SH-SY5Y (cell line): ENCODE data around the gene ALLC.

ENCODE experiments used
- GATA2 ChIP-seq: IDR thresholded peaks from 2 replicates; pipeline ENCODE4 v1.6.1; 2011; ENCODE audit warnings: mild to moderate bottlenecking, low read depth, low read length
- GATA3 ChIP-seq: IDR thresholded peaks from 2 replicates; pipeline ENCODE4 v1.6.1; 2011; ENCODE audit warnings: low read depth, mild to moderate bottlenecking, low read length, moderate library complexity

The ALLC gene

GRCh38 chr2:3725458-3726250 lies 67.7 kb downstream of the ALLC start:
- TF ChIP-seq GATA2 (no peak), GATA3 (no peak)

DNA sequence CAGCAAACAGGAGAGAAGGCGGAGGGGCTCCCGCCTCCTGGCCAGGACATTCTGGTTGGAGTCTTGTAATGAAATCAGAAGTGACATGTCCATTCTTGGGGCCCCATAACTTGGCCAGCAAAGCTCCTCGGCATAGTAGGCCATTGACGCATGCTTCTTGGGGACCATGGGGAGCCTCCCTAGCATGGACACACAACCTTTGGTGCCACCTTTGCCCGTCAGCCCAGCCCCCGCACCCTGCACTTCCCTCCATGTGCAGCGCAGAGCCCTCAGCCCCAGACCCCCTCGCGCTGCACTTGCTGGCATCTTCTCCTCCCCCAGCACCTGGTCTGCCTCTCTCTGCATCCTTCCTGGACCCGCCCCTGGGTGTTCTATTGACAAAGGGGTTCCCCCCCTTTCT lies 68.5 kb downstream of the ALLC start:
- no peak for TF ChIP-seq GATA3
- TF ChIP-seq GATA2: no peak

GRCh38 chr2:3727397-3728045 lies 69.5 kb downstream of the ALLC start:
- TF ChIP-seq GATA2: no peak
- TF ChIP-seq GATA3: no peak

- TF ChIP-seq GATA2: no peak
- TF ChIP-seq GATA3: no peak
These were observed 70.4 kb downstream of the ALLC start for GRCh38 chr2:3728104-3729054.

DNA sequence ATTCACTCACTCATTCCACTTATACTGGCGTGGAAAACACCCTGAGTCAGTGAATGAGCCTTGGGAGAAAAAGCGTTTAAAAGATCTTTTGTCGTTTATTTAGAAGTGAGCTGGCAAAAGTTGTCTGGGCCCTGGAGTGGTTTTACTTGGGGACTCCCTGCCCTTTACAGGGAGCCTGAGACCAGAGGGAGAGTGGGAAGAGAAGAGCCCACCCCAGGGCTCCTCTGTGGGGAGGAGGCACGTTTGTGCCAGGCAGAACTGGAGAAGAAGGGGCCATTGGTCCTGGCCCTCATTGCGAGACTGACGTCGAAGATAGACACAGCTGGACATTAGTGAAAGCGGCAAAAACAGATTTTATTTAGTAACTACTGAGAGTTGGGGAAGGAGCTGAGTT lies 71.1 kb downstream of the ALLC start:
- TF ChIP-seq GATA3 (no peak), GATA2 (no peak)

- TF ChIP-seq GATA2 (no peak), GATA3 (no peak)
These were observed 71.8 kb downstream of the ALLC start for GRCh38 chr2:3729786-3730185.

- TF ChIP-seq GATA3: no peak
- TF ChIP-seq GATA2: no peak
These were observed 72.6 kb downstream of the ALLC start for GRCh38 chr2:3730646-3731045.

- TF ChIP-seq GATA2 (no peak), GATA3 (no peak)
These were observed 73.8 kb downstream of the ALLC start for GRCh38 chr2:3731829-3732228.

- TF ChIP-seq GATA2 (no peak), GATA3 (no peak)
These were observed 78.1 kb downstream of the ALLC start for GRCh38 chr2:3736112-3736511.

GRCh38 chr2:3737128-3737527 lies 79.1 kb downstream of the ALLC start:
- TF ChIP-seq GATA3: no peak
- no peak for TF ChIP-seq GATA2

DNA sequence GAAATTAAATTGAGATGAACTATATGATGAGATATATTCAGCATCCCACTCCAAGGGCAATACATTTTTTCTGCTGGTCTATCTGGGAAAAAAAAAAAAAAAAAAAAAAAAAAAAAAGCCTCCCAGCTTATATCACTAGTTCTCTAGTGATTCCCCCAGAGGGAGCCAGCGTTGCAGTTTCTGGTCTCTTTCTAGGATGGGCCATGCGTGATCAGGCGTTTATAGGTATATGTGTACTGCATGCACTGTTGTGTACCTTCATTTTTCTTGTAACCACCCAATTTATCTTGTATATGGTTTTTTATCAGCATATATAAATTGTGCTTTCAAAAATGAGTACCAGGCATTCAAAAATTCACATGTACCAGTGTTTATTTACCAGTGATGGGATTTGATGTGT lies 80.5 kb downstream of the ALLC start:
- TF ChIP-seq GATA2 (no peak), GATA3 (no peak)

DNA sequence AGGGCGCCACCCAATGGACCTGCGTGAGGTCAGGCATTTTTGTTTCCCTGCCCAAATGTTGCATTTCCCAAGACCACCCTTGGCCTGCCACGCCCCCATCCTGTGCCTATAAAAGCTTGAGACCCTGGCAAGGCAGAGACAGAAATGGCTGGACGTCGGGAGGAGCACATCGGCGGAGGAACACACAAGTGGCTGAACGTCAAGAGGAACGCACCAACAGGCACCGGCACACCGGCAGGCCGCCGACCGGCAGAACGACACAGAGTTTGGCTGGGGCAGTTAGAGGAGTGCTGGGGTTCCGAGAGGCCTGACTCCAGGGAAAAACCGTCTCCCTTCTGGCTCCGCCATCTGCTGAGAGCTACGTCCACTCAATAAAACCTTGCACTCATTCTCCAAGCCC lies 81.3 kb downstream of the ALLC start:
- no peak for TF ChIP-seq GATA3

DNA sequence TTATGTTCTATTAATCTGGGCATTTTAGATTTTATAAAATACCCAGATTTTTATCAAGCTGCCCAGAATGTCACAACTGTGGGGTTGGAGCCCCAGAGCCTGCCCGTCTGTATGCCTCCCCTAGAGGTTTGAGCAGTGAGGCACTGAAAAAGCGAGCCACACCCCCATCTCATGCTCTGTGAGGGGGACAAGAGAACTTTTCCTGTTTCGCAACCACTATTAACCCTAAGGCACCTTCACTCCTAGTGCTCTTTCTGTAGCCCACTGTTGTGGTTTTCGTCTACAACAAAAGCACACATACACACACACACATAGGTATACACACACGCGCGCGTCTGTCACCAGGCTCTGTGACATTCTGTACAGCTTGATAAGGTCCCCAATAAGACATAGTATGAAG lies 83.4 kb downstream of the ALLC start:
- no peak for TF ChIP-seq GATA3
- no peak for TF ChIP-seq GATA2

DNA sequence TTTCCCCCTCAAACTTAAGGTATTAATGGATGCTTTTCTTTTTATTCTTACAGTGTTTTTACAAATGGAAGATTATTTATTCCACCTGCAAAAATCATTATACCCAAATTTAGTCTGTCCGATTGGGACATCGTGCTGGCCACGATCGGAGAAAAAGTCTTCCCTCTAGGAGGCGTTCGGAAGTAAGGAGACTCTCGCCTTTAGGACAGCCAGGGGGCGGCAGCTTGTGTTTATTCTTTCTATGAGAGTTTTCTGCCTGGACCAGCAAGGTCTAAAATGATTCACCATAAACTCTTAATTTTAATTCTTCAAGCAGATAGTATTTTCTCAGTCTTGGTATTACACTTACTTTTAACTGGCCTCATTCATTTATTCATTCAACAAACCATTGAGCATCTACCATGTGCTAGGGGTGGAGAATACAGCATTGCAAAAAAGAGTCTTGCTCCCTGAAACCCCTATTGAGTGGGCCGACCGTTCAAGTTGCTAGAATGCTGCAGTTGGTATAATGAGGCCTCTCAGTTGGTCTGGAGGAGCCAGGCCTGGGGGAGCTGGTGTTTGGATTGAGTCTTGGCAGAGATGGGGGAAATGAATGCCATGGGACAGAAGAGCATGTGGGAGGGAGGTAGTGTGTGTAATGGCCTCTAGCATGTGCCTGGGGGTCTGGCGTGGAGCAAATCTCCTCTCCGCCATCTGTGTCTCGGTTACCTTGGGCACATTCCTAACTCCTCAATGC lies 84.0 kb downstream of the ALLC start:
- no peak for TF ChIP-seq GATA3
- TF ChIP-seq GATA2: no peak
